D721Med (cell line): ENCODE measurements around the gene RASSF8.

Source experiments
- DNase-seq: peaks from one replicate; pipeline ENCODE4 v3.0.0; 2011; ENCODE audit warnings: low spot score; ENCODE audit not compliant: insufficient read length
- FAIRE-seq: peaks from 2 replicates; lab custom pipeline; 2011; peaks lifted over from hg19 to GRCh38; lab: Jason Lieb, UNC
- CTCF ChIP-seq: IDR thresholded peaks from 2 replicates; pipeline ENCODE4 v1.5.1; 2012; ENCODE audit warnings: mild to moderate bottlenecking, control low read depth; ENCODE audit not compliant: insufficient read depth; ENCODE audit errors: missing control alignments

RASSF8 gene

GRCh38 chr12:25980035-25980434 is 21.6 kb downstream of the RASSF8 start:
- FAIRE-seq (no peak), DNase-seq (no peak)
- TF ChIP-seq CTCF: no peak

GRCh38 chr12:25981597-25981996 is 23.1 kb downstream of the RASSF8 start:
- no peak for TF ChIP-seq CTCF
- no peak for DNase-seq
- FAIRE-seq: peak; percentile 76

- DNase-seq (no peak), FAIRE-seq (no peak)
- TF ChIP-seq CTCF: no peak
Observed at GRCh38 chr12:25982416-25982815, 23.9 kb downstream of the RASSF8 start.

GRCh38 chr12:25983625-25984024 is 25.1 kb downstream of the RASSF8 start:
- DNase-seq: no peak
- no peak for FAIRE-seq
- no peak for TF ChIP-seq CTCF

- no peak for DNase-seq
- no peak for TF ChIP-seq CTCF
- FAIRE-seq: no peak
Observed at GRCh38 chr12:25984759-25985158, 26.3 kb downstream of the RASSF8 start.

GRCh38 chr12:25985316-25986175 is 27.1 kb downstream of the RASSF8 start:
- peak; percentile 27 for TF ChIP-seq CTCF
- FAIRE-seq (peak; percentile 88), DNase-seq (no peak)

GRCh38 chr12:25986180-25986579 is 27.7 kb downstream of the RASSF8 start:
- DNase-seq (no peak), FAIRE-seq (no peak)
- TF ChIP-seq CTCF: no peak
